Stimulated activated naive CD4-positive, alpha-beta T cell (primary cell): ENCODE measurements around the gene USP34.

ENCODE experiments used
- DNase-seq, 6 experiments: peaks; one replicate each; lab custom pipeline; 2025; lab: John Stamatoyannopoulos, UW

USP34 gene

DNA sequence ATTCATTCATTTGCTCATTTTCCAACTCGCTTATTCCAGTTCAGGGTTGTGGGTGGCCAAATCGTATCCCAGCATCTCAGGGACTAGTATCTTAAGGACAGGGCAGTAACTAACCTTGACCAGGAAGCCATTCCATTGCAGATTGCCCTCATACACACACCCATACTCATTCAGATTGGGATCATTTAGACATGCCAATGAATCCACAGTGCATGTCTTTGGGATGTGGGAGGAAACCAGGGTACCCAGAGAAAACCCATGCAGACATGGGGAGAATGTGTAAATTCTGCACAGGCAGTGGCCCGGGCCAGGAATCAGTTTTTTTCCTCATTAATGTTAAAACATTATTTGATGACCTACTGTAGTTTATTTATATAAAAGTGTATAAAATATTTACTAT, 150.7 kb downstream of the USP34 start:
- no peak for DNase-seq

DNA sequence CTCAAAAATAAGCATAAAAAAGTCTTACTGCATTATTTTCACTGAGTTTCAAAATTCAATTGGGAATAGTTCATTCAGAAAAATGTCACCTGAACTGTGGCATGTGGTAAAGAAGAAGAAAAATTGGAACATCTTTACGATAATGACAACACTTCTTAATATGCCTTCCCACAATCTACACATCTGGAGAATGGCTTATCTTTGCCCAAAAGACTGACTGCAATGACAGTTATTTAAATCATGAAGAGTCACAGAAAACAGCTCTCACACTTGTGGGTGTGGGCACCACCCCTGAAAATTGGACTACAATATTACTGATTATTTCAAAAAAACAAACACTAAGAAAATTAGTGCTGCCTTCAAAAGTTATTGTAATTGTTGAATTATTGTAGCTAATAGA, 152.3 kb downstream of the USP34 start:
- DNase-seq: no peak

DNA sequence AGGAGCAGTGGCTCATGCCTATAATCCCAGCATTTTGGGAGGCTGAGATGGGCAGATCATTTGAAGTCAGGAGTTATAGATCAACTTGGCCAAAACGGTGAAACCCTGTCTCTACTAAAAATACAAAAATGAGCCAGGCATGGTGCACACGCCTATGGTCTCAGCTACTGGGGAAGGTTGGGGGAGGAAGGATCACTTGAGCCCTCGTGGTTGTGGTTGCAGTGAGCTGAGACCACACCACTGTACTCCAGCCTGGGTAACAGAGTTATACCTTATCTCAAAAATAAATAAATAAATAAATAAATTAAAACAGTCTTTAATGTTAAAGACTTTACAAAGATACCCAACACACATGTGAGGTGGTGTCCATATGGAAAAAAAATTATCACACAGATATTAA, 174.9 kb downstream of the USP34 start:
- DNase-seq: no peak

DNA sequence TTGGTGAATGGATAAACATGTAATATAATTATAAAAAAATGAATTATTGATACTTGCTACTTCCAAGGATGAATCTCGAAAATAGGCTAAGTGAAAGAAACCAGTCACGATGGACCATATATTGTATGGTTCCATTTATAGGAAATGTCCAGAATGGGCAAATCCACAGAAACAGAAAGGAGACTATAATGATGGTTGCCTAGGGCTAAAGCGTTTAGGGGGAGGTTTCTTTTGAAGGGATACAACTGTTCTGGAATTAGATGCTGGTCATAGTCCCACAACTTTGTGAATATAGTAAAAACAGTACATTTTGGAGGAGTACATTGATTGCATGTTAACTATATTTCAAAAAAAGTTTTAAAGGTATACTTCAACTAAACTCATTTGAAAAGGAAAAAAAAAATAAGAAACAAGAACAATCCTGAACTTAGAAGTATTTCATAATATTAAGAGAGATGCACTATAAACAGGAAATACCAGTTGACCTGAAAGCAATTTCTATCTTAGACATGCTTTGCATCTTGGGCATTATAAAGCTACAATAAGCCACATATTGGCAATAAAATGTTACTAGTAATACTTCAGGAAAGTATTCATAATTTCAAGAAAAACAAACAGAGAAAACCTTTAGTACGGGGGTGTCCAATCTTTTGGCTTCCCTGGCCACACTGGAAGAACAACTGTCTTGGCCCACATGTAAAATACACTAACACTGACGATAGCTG, 178.9 kb downstream of the USP34 start:
- DNase-seq: no peak

DNA sequence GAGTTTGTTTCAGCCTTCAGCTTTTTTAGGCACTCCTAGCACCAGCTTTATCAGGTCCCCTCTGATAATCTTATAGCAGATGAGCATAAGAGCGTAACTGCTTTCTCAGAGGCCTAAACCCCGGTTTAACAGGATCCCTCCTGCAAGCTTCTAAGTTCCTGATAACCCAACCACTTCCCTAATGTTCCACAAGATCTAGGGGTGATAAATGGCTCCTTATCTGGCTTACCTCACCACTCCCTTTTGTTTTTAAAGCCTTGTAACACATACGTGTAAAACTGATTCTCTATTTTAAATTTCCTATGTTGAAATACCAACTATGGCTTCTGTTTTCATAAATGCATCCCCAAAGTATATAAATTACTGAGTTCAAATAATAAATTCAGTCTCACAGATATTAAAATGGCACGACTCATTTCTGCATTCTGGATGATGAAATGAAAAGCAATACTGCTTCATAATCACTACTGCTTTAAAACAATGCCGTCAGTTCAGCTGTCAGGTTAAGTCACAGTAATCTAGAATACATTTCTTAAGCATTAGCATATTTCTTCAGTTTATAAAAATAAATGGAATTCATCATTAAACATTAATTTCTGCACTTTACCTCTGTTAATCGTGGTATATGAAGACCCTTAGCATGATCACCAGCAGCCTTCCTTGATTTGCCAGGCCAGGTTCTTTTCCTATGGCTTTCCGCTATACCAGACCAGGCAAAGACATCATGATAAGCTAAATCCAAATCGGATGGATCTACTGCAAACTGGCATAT, 182.6 kb downstream of the USP34 start:
- DNase-seq: no peak

DNA sequence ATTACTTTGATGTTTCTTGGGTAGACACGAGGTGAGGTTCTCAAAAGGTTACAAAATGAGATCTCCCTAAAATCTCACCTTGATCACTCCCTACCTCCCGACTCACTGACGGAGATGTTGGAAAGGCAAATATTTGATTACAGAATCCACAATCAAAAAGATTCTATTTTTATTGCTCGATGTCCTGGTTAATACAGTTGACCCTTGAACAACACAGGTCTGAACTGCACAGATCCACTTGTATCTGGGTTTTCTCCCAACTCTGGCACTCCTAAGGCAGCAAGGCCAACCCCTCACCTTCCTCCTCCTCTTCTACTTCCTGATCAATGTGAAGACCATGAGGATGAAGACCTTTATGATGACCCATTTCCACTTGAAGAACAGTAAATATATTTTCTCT, 183.6 kb downstream of the USP34 start:
- no peak for DNase-seq

DNA sequence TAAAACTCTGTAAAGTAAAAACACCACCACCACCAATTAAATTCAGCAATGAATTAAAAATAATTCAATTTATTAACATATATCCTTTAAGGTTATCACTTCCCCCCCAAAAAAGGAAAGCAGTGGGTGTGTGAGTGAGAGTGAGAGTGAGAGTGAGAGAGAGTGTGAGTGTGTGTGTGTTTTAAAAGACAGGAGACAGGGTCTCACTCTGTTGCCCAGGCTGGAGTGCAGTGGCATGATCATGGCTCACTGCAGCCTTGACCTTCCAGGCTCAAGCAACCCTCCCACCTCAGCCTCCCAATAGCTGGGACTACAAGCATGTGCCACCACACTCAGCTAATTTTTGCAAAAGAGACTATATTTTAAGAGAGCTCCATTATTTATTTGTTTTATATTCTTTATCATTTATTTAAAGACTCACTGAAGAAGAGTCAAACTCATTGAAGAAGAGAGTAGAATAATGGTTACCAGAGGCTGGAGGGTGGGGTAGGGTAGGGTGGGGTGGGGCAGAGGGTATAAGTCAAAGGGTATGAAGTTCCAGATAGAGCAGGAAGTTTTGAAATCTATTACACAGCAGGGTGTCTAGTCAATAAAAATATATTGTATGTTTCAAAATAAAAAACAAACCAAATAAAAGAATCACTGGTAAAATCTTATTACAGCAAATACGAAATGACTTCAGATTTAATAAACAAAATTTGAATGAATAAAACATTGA, 187.3 kb downstream of the USP34 start:
- no peak for DNase-seq

DNA sequence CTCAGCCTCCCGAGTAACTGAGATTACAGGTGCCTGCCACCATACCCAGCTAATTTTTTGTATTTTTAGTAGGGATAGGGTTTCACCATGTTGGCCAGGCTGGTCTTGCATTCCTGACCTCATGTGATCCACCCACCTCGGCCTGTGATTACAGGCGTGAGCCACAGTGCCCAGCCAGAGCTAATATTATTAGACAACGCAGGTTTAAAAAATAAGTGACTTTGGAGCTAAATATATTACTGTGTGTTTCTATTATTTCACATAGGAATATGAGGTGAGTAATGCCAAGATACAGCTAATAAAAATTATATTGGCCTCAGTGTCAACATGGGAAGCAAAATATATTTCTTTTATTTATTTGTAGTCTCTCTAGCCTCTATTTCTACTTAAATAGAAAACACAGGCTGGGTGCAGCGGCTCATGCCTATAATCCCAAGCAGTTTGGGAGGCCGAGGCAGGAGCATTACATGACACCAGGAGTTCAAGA, 188.7 kb downstream of the USP34 start:
- DNase-seq: no peak

DNA sequence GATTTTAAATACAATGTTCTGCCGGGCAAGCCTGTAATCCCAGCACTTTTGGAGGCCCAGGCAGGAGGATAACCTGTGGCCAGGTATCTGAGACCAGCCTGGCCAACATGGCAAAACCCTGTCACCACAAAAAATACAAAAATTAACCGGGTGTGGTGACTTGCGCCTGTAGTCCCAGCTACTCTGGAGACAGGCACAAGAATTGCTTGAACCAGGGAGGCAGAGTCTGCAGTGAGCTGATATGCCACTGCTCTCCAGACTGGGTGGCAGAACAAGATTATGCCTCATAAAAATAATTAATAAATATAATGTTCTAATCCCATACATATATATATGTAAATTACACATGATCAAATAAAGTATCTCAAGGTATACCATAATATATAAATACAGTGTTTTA, 189.6 kb downstream of the USP34 start:
- no peak for DNase-seq

DNA sequence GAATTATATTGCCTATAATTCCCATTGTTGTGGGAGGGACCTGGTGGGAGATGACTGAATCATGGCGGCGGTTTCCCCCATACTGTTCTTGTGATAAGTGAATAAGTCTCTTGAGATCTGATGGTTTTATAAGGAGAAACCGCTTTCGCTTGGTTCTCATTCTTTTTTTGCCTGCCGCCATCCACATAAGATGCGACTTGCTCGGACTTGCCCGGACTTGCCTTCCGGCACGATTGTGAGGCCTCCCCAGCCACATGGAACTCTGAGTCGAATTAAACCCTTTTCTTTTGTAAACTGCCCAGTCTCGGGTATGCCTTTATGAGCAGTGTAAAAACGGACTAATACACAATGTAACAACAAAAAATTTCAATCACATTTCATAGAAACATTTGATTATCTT, 193.1 kb downstream of the USP34 start:
- no peak for DNase-seq

DNA sequence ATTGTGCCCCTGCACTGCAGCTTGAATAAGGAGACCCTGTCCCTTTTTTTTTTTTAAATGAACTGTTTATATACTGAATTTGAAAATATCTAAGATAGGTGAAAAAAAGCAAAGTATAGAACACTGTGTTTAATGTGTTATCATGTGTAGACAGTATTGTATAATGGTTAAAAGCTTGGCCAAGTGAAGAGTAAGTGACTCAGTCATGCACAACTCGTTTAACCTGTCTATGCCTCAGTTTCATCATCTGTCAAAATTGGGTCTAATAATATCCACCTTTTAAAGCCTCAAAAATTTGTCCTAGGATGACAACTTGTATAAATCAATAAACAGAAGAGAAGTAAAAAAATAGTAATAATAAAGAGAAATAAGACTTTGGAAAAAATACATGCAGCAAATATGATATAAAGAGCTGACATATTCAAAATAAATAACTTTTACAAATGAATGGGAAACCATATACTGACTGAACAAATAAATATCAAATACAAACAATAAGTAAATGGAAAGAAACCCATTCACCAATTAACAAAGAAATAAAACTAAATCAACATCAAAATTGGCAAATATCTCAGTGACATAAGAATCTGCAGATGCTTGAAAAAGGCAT, 195.2 kb downstream of the USP34 start:
- no peak for DNase-seq

DNA sequence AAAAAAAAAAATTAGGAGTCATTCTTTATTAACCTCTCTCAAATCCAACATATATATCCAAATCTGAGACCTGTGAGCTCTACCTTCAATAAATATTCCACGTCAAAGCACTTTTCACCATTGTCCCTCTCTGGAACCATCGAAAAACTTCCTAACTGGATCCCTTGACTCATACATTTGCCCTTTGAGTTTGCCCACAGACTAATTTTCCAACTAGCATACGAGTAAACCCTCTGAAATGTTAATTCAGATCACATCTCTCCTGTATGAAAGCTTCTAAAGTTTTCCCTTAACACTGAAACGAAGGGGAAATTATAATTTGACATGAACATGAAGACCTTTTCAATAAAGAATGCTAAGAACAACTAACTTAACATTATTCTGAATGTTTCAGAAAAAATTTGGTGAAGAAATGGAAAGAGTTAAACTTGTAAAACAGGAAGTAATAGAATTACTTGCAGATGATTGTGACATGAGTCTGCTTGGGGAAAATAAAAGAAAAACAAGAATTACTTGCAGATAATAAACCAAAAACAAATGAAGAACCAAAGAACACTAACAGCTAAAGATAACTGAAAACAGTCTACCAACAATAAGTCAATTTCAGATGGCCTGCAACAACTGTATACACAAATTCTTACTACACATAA, 198.3 kb downstream of the USP34 start:
- DNase-seq: no peak

DNA sequence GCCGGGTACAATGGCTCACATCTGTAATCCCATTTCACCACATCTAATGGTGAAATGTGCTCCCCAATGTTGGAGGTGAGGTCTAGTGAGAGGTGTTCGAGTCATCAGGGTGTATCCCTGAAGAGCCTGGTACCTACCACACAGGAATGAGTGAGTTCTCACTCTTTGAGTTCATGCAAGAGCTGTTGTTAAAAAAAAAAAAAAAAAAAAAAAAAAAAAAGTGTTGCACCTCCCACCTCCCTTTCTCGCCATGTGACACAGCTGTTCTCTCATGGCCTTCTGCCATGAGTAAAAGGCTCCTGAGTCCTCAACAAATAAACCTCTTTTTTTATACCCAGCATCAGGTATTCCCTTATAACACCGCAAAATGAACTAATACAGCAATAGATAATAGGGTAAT, 202.6 kb downstream of the USP34 start:
- DNase-seq: no peak

DNA sequence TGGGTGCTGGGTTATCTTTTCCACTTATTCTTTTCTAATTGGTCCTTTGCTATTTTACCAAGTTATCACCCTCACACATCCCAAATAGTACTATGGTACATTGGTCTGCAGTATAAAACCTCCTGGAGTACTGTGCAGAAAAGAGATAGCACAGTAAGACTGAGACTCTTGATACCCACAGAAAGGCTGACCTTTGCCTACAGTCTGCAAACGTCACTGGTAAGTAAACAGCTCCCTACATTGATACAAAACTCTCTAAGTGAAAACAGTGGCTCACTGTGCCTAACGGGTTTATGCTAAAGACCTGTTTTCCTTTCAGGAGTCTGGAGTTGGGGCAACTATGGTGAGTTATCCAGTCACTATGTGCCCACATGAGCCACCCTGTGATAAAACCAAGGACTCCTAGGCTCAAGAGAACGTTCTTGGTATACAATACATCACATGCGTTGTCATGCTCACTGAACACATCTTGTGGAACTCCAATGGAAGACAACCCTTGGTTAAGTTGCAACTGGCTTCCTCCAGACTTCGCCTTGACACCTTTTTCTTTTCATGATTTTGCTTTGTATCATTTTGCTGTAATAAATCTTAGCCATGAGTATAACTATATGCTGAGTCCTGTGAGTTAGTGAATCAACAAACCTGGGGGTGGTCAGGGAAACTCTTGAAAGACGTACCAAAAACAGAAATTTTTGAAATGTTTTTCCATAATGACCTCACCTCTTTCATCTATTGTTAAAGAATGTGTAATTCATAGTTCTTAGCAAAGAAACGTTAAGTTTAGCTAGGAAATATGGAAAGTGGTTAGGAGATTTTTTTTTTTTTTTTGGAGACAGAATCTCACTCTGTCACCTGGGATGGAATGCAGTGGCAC, 204.0 kb downstream of the USP34 start:
- no peak for DNase-seq

DNA sequence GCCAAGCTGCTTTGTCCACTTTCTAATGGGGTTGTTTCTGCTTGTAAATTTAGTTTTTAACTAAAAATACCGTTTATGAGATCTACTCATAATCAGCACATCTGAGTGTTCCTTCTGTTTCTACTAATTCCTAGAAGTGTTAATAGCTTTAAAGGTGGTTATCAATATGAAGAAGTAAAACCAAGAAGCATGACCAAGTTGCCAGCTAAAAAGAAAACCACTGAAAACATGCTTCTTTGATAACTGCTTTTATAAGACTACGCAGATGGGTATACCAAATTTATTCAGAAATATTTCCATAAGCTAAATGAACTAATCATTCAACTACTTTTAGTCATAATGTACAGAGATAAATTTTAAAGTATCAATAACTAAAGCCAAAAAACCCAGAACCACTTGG, 207.1 kb downstream of the USP34 start:
- DNase-seq: no peak

DNA sequence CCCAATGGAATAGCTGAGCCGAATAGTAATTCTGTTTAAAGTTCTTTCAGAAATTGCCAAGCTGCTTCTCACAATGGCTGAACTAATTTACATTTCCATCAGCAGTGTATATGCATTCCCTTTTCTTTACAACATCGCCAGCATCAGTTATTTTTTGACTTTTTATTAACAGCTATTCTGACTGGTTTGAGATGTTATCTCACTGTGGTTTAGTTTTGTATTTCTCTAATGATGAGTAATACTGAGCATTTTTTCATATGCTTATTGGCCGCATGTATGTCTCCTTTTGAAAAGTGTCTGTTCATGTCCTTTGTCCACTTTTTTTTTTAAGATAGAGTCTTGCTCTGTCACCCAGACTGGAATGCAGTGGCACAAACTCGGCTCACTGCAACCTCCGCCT, 208.2 kb downstream of the USP34 start:
- no peak for DNase-seq

DNA sequence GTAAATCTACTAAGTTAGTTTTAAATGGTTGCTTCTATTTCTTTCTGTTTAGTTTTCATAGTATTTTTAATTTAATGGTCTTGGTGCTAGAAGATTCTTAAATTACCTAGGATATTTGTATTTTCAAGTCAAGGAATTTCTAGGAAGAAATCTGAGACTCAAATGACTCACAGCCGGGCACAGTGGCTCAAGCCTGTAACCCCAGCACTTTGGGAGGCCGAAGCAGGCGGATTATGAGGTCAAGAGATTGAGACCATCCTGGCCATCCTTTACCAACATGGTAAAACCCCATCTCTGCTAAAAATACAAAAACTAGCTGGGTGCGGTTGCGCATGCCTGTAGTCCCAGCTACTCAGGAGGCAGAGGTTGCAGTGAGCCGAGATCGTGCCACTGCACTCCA, 213.4 kb downstream of the USP34 start:
- no peak for DNase-seq

DNA sequence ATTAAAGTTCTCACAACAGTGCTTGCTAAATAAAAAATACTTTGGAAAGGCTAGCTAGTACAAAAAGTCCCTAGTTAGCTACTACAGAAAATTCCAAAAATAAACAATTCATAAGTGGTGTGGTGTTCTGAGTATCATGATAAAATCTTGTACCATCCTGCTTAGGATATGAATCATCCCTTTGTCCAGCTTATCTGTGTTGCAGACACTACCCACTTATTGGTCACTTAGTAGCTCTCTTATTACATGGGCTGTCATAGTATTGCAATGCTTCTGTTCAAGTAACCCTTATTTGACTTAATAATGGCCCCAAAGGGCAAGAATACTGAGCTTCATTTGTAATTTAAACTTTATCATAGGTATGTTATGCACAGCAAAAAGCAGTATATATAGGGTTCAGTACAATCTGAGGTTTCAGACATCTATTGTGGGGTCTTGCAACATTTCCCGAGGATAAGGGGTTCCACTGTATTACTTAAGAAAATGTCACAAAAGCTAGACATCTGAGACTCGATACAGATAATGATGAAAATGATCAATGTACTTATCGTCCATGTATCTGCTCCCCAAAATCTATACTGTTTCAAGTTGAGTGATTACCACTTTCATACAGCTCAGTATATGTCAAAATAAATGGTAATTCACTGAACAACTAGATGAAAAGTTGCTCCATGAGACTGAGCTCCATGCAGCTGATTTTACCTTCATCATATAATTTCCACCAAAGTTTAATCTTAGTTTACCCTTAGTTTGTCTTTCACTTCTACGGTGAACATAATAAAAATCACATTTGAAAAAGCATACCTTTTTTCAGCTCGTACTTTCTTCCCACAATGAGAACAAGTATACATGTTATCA, 215.1 kb downstream of the USP34 start:
- no peak for DNase-seq

DNA sequence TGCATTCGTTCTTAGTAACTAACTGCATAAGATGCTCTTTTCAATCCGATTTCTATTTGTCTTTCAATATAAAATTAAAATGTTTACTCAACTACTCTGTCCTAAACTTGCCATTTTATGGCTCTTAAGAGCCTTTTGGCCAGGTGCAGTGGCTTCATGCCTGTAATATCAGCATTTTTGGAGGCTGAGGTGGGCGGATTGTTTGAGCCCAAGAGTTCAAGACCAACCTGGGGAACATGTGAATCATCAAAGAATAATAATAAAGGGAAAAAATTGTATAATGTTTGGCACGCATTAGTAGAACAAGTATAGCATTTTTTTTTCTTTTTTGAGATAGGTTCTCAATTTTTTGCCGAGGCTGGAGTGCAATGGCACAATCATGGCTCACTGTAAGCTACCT, 216.4 kb downstream of the USP34 start:
- no peak for DNase-seq

DNA sequence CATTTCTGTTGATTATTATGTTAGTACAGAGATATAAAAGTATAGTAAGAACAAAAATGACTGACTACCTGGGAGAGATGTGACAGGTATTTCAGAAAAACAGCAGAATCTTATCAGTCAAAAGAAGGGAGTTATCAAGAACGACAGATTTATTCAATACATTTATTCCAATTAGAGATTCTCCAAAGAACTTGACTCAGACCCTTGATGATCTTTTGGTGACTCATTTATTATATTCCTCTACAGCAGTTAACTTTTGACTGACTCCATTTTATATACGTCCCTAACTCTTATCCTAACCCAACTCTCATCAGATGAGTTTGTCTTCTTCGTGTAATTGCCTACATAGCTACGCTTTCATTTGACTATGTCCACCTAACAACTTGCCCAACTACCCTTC, 217.8 kb downstream of the USP34 start:
- no peak for DNase-seq
